ENCODE data around the gene TUT7. TPM values are rescaled to one million over a fixed set of nuclear protein-coding genes. Genes with fewer than 3 reads are reported as not detected.
A peak's percentile ranks its signal among the peaks of the same experiment; 100 is the strongest.

The TUT7 gene
- total RNA-seq, 2 experiments from 2014 or later, result 32.0 to 33.6 TPM

GRCh38 chr9:86341007-86341491 is 13.2 kb downstream of the TUT7 start:
- POLR2A ChIA-PET, result interaction anchor here (1.5 kb wide), 1 partner anchor 11 kb away, joined by 4 read pairs; no protein-coding TSS in a partner anchor

GRCh38 chr9:86340356-86341006 is 13.7 kb downstream of the TUT7 start:
- Mint-ChIP-seq H3K27ac (peak overlapping the region; percentile 38), H3K27me3 (no peaks in the 10 kb centered on the region)
- POLR2A ChIA-PET, result interaction anchor here (1.5 kb wide), 1 partner anchor 12 kb away, joined by 4 read pairs; no protein-coding TSS in a partner anchor

More at GRCh38 chr9:86341007-86341491, 13.2 kb downstream of the TUT7 start:
- ATAC-seq (no peak), DNase-seq (no peak)
- Mint-ChIP-seq H3K4me3 (no peak overlapping the region), H3K36me3 (ENCODE audit: low read depth) (peaks cover 65% of the 10 kb centered on the region), H3K9me3 (no peaks in the 10 kb centered on the region), H3K27ac (peak overlapping the region; percentile 0), H3K27me3 (no peaks in the 10 kb centered on the region), H3K4me1 (ENCODE audit: low read depth) (peaks cover 59% of the 10 kb centered on the region)
- CTCF ChIA-PET, result interaction anchor here (1.4 kb wide), 1 partner anchor 11 kb away, joined by 3 read pairs; no protein-coding TSS in a partner anchor
- intact Hi-C loops (cut with micrococcal nuclease), result no loop called here
- no peak for TF ChIP-seq CTCF (IDR thresholded peaks at IDR 0.05)

GRCh38 chr9:86337469-86338108 is 16.6 kb downstream of the TUT7 start:
- intact Hi-C loops (cut with micrococcal nuclease), result loop anchor here (5.0 kb wide), 1 partner anchor 40 kb away; no protein-coding TSS in a partner anchor
- Mint-ChIP-seq H3K4me1 (ENCODE audit: low read depth) (peaks cover 49% of the 10 kb centered on the region), H3K36me3 (ENCODE audit: low read depth) (peaks cover 83% of the 10 kb centered on the region), H3K27ac (peak overlapping the region; percentile 57), H3K9me3 (no peaks in the 10 kb centered on the region), H3K27me3 (no peaks in the 10 kb centered on the region), H3K4me3 (peak overlapping the region; percentile 67)
- TF ChIP-seq CTCF (IDR thresholded peaks at IDR 0.05), result no peak
- ChIA-PET POLR2A (interaction anchor here (0.9 to 1.1 kb wide), 2 partner anchors 10 to 63 kb away, joined by 3 to 4 read pairs; no protein-coding TSS in a partner anchor), CTCF (no interaction called here)
- DNase-seq (no peak), ATAC-seq (peak; percentile 43)

More at GRCh38 chr9:86340356-86341006, 13.7 kb downstream of the TUT7 start:
- Mint-ChIP-seq H3K9me3 (no peaks in the 10 kb centered on the region), H3K36me3 (ENCODE audit: low read depth) (peaks cover 68% of the 10 kb centered on the region), H3K4me3 (no peak overlapping the region), H3K4me1 (ENCODE audit: low read depth) (peaks cover 54% of the 10 kb centered on the region)
- TF ChIP-seq CTCF (IDR thresholded peaks at IDR 0.05), result no peak
- DNase-seq (no peak), ATAC-seq (peak; percentile 20)
- CTCF ChIA-PET, result interaction anchor here (1.2 to 1.4 kb wide), 2 partner anchors 10 kb away, joined by 3 read pairs; no protein-coding TSS in a partner anchor
- intact Hi-C loops (cut with micrococcal nuclease), result no loop called here

- CTCF ChIA-PET, result no interaction called here
- Mint-ChIP-seq H3K36me3 (ENCODE audit: low read depth) (peaks cover 79% of the 10 kb centered on the region), H3K27ac (no peak overlapping the region), H3K4me1 (ENCODE audit: low read depth) (peaks cover 41% of the 10 kb centered on the region), H3K9me3 (no peaks in the 10 kb centered on the region), H3K27me3 (no peaks in the 10 kb centered on the region), H3K4me3 (no peak overlapping the region)
- intact Hi-C loops (cut with micrococcal nuclease), result loop anchor here (5.0 kb wide), 1 partner anchor 39 kb away; no protein-coding TSS in a partner anchor
- DNase-seq (no peak), ATAC-seq (no peak)
- no peak for TF ChIP-seq CTCF (IDR thresholded peaks at IDR 0.05)
- POLR2A ChIA-PET, result no interaction called here
These were observed 18.2 kb downstream of the TUT7 start for GRCh38 chr9:86336058-86336457.
